HEK293 (cell line): ENCODE measurements around the gene ETS2.

Source experiments
- CTCF ChIA-PET: fragments of 350-600 bp; formaldehyde crosslinking; extraction: SDS; loops from one replicate; lab custom pipeline; 2021; ENCODE audit warnings: antibody characterized with exemption; lab: Yijun Ruan, JAX
- POLR2A ChIA-PET: fragments of 300-600 bp; formaldehyde crosslinking; extraction: SDS; loops from one replicate; lab custom pipeline; 2020; ENCODE audit warnings: antibody characterized with exemption, inconsistent platforms; lab: Yijun Ruan, JAX
- H3K27ac ChIP-seq: fragments of 200-500 bp; sonication (Bioruptor generic); 2 replicates; pipeline ENCODE4 v1.5.1; 2014; ENCODE audit warnings: low read depth, low read length, control low read depth, inconsistent platforms; ENCODE audit errors: extremely low read depth
- H3K36me3 ChIP-seq, 2 experiments: fragments of 200-500 bp in 1 of 2; sonication (Bioruptor generic) in 1 of 2; 1 replicate in 1 of 2; 2 replicates in 1 of 2; pipeline ENCODE4 v1.5.1; 2014 to 2017; ENCODE audit warnings: inconsistent platforms in 2 of 2, low read length in 2 of 2; ENCODE audit not compliant: control insufficient read depth in 2 of 2, insufficient read depth in 1 of 2
- H3K4me1 ChIP-seq: fragments of 200-500 bp; sonication (Bioruptor generic); 2 replicates; pipeline ENCODE4 v1.5.1; 2014; ENCODE audit warnings: mild to moderate bottlenecking, low read length, inconsistent platforms; ENCODE audit not compliant: control insufficient read depth, insufficient read depth
- H3K4me3 ChIP-seq: 2 replicates; pipeline ENCODE4 v1.5.1; 2011; ENCODE audit warnings: low read depth, mild to moderate bottlenecking, control low read depth, low read length, moderate library complexity
- H3K9me3 ChIP-seq: fragments of 200-500 bp; sonication (Bioruptor generic); 2 replicates; pipeline ENCODE4 v1.5.1; 2014; ENCODE audit warnings: low read depth, low read length, inconsistent platforms; ENCODE audit not compliant: control insufficient read depth, insufficient read depth
- GLI2 ChIP-seq: fragments of 450-650 bp; formaldehyde crosslinking; IDR thresholded peaks from 2 replicates; pipeline ENCODE4; 2017; ENCODE audit warnings: missing biosample characterization, missing genetic modification characterization, low read depth, borderline replicate concordance
- GLI4 ChIP-seq: fragments of 450-650 bp; formaldehyde crosslinking; IDR thresholded peaks from 2 replicates; pipeline ENCODE4 v1.5.1; 2016; ENCODE audit warnings: missing biosample characterization, missing genetic modification characterization
- GLIS1 ChIP-seq: fragments of 450-650 bp; formaldehyde crosslinking; IDR thresholded peaks from 2 replicates; pipeline ENCODE4 v1.5.1; 2016; ENCODE audit warnings: missing biosample characterization, missing genetic modification characterization
- GLIS2 ChIP-seq: fragments of 450-650 bp; formaldehyde crosslinking; IDR thresholded peaks from 2 replicates; pipeline ENCODE4 v1.5.1; 2016; ENCODE audit warnings: missing biosample characterization, missing genetic modification characterization
- IKZF3 ChIP-seq: fragments of 450-650 bp; IDR thresholded peaks from 2 replicates; pipeline ENCODE4 v1.5.0; 2018; ENCODE audit warnings: missing biosample characterization, mild to moderate bottlenecking, missing genetic modification characterization, moderate library complexity
- KLF8 ChIP-seq: fragments of 450-650 bp; formaldehyde crosslinking; IDR thresholded peaks from 2 replicates; pipeline ENCODE4 v1.5.1; 2016; ENCODE audit warnings: missing biosample characterization, missing genetic modification characterization
- MYNN ChIP-seq: fragments of 450-650 bp; formaldehyde crosslinking; IDR thresholded peaks from 2 replicates; pipeline ENCODE4 v1.5.1; 2016; ENCODE audit warnings: missing biosample characterization, missing genetic modification characterization, borderline replicate concordance
- ZBTB7A ChIP-seq: fragments of 450-650 bp; formaldehyde crosslinking; IDR thresholded peaks from 2 replicates; pipeline ENCODE4 v1.5.1; 2016; ENCODE audit warnings: low read depth, missing biosample characterization, missing genetic modification characterization
- ZNF121 ChIP-seq: fragments of 450-650 bp; formaldehyde crosslinking; IDR thresholded peaks from 2 replicates; pipeline ENCODE4 v1.5.1; 2016; ENCODE audit warnings: missing biosample characterization, missing genetic modification characterization
- ZNF157 ChIP-seq: fragments of 450-650 bp; formaldehyde crosslinking; IDR thresholded peaks from 2 replicates; pipeline ENCODE4 v1.5.1; 2016; ENCODE audit warnings: missing biosample characterization, missing genetic modification characterization
- ZNF16 ChIP-seq: fragments of 450-650 bp; formaldehyde crosslinking; IDR thresholded peaks from 2 replicates; pipeline ENCODE4 v1.5.1; 2016; ENCODE audit warnings: low read depth, missing biosample characterization, missing genetic modification characterization
- ZNF223 ChIP-seq: fragments of 450-650 bp; formaldehyde crosslinking; IDR thresholded peaks from 2 replicates; pipeline ENCODE4 v1.5.1; 2016; ENCODE audit warnings: missing biosample characterization, missing genetic modification characterization
- ZNF23 ChIP-seq: fragments of 450-650 bp; formaldehyde crosslinking; IDR thresholded peaks from 2 replicates; pipeline ENCODE4 v1.5.1; 2016; ENCODE audit warnings: missing biosample characterization, missing genetic modification characterization, borderline replicate concordance
- ZNF529 ChIP-seq: fragments of 450-650 bp; formaldehyde crosslinking; IDR thresholded peaks from 2 replicates; pipeline ENCODE4 v1.5.1; 2017; ENCODE audit warnings: missing genetic modification characterization, missing biosample characterization; ENCODE audit not compliant: insufficient replicate concordance
- ZNF548 ChIP-seq: fragments of 450-650 bp; formaldehyde crosslinking; IDR thresholded peaks from 2 replicates; pipeline ENCODE4 v1.5.1; 2016; ENCODE audit warnings: missing biosample characterization, missing genetic modification characterization
- ZNF629 ChIP-seq: fragments of 450-650 bp; formaldehyde crosslinking; IDR thresholded peaks from 2 replicates; pipeline ENCODE4 v1.5.1; 2017; ENCODE audit warnings: missing biosample characterization, missing genetic modification characterization
- ZNF660 ChIP-seq: fragments of 450-650 bp; IDR thresholded peaks from 2 replicates; pipeline ENCODE4 v1.5.1; 2018; ENCODE audit warnings: missing biosample characterization, mild to moderate bottlenecking, missing genetic modification characterization
- ZSCAN30 ChIP-seq: fragments of 450-650 bp; IDR thresholded peaks from 2 replicates; pipeline ENCODE4 v1.5.1; 2018; ENCODE audit warnings: missing biosample characterization, mild to moderate bottlenecking, missing genetic modification characterization, moderate library complexity
- TF ChIP-seq, protein P1 (sequence below): fragments of 450-650 bp; formaldehyde crosslinking; IDR thresholded peaks from 2 replicates; pipeline ENCODE4 v1.5.1; 2016; ENCODE audit warnings: missing biosample characterization, missing genetic modification characterization
- TF ChIP-seq, protein P2 (sequence below): fragments of 450-650 bp; formaldehyde crosslinking; IDR thresholded peaks from 2 replicates; pipeline ENCODE4 v1.5.1; 2016; ENCODE audit warnings: missing biosample characterization, missing genetic modification characterization
- TF ChIP-seq, protein P3 (sequence below): fragments of 450-650 bp; formaldehyde crosslinking; IDR thresholded peaks from 2 replicates; pipeline ENCODE4 v1.5.1; 2016; ENCODE audit warnings: missing biosample characterization, missing genetic modification characterization
- TF ChIP-seq, protein P4 (sequence below): fragments of 450-650 bp; formaldehyde crosslinking; IDR thresholded peaks from 2 replicates; pipeline ENCODE4 v1.5.1; 2016; ENCODE audit warnings: missing biosample characterization, missing genetic modification characterization
- TF ChIP-seq, protein P5 (sequence below): fragments of 450-650 bp; formaldehyde crosslinking; IDR thresholded peaks from 2 replicates; pipeline ENCODE4 v1.5.1; 2016; ENCODE audit warnings: missing biosample characterization, missing genetic modification characterization
- TF ChIP-seq, protein P6 (sequence below): sonication (generic); formaldehyde crosslinking; IDR thresholded peaks from 2 replicates; pipeline ENCODE4 v1.8.1; 2022; ENCODE audit warnings: mild to moderate bottlenecking, moderate library complexity, missing genetic modification reagents

The ETS2 gene

DNA sequence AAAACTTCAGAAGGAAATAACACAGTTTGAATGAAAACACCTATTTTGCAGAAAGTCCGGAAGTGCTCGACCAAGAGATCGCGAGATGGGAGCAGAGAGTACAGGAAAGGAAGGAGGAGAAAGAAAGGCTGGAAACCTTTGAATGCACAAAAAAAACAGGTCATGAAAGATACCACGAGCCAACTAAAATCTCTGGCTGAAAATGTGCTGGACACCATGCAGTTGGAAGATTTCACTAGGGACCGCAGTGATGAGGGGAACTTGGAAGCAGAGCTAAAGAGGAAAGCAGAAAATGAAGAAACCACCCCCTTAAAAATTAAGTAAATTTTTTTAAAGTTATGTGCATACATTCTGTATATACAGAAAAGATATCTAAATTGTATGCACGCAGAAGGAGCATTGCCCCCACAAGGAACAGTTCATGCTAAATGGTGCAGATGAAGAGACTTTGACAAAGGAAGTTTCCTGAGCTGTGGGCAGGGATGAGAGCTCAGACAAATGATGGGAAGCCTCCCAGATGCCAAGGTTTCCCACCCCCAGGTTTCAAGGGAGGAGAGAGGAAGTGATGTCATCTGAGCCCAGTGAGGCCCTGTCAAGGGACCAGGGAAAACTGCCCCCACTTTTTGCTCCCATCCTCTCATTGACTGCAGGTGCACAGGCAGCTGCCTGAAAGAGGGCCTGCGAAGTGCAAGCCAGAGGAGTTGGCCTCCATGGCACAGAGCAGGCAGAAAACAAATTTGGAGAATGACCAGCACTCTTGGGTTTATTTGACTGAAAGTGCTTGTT lies 52.5 kb downstream of the ETS2 start:
- TF ChIP-seq ZNF121 (tag by site-specific recombination) = no peak
- no peak for TF ChIP-seq ZNF548 (tag by site-specific recombination)
- TF ChIP-seq, protein P1, sequence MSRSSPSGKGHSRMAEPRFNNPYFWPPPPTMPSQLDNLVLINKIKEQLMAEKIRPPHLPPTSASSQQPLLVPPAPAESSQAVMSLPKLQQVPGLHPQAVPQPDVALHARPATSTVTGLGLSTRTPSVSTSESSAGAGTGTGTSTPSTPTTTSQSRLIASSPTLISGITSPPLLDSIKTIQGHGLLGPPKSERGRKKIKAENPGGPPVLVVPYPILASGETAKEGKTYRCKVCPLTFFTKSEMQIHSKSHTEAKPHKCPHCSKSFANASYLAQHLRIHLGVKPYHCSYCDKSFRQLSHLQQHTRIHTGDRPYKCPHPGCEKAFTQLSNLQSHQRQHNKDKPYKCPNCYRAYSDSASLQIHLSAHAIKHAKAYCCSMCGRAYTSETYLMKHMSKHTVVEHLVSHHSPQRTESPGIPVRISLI (tag by site-specific recombination) = no peak
- no peak for TF ChIP-seq ZNF223 (tag by site-specific recombination)
- no peak for TF ChIP-seq IKZF3
- no peak for TF ChIP-seq ZNF629 (tag by site-specific recombination)
- TF ChIP-seq ZSCAN30 = no peak
- H3K36me3 ChIP-seq = no peaks in the 10 kb centered on the region
- CTCF ChIA-PET = interaction anchor here (0.9 kb wide), 1 partner anchor 38 kb away, joined by 3 read pairs; no protein-coding TSS in a partner anchor

DNA sequence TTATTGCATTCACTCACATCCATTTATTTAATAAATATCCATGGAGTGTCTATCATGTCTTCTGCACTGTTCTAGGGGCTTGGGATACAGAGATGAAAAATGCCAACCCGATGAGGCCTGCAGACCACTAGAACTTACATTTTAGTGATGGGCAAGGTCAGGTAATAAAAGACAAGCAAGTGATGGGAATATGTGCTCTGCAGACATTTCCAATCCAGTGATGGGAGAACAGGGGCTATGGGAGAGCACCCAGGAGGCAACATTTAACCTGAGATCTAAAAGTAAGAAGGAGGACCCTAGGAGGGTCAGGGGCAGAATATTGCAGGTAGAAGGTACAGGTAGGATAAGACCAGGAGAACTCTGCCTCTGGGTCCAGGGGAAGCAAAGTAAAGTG lies 53.1 kb downstream of the ETS2 start:
- no peak overlapping the region for H3K27ac ChIP-seq
- no peaks in the 10 kb centered on the region for H3K4me1 ChIP-seq
- no peak overlapping the region for H3K4me3 ChIP-seq
- CTCF ChIA-PET = no interaction called here
- H3K36me3 ChIP-seq = no peaks in the 10 kb centered on the region
- no peaks in the 10 kb centered on the region for H3K9me3 ChIP-seq
- POLR2A ChIA-PET = no interaction called here
- TF ChIP-seq ZNF660 (tag by site-specific recombination) (no peak), GLI4 (tag by site-specific recombination) (no peak), KLF8 (tag by site-specific recombination) (no peak), ZNF23 (tag by site-specific recombination) (no peak), ZNF16 (tag by site-specific recombination) (no peak), ZNF157 (no peak), GLIS2 (tag by site-specific recombination) (no peak), ZNF529 (tag by site-specific recombination) (no peak), GLIS1 (tag by site-specific recombination) (no peak), MYNN (tag by site-specific recombination) (no peak), GLI2 (no peak), ZNF121 (tag by site-specific recombination) (no peak), ZBTB7A (tag by site-specific recombination) (no peak)
- TF ChIP-seq, protein P2, sequence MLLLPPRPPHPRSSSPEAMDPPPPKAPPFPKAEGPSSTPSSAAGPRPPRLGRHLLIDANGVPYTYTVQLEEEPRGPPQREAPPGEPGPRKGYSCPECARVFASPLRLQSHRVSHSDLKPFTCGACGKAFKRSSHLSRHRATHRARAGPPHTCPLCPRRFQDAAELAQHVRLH = no peak
- TF ChIP-seq, protein P3, sequence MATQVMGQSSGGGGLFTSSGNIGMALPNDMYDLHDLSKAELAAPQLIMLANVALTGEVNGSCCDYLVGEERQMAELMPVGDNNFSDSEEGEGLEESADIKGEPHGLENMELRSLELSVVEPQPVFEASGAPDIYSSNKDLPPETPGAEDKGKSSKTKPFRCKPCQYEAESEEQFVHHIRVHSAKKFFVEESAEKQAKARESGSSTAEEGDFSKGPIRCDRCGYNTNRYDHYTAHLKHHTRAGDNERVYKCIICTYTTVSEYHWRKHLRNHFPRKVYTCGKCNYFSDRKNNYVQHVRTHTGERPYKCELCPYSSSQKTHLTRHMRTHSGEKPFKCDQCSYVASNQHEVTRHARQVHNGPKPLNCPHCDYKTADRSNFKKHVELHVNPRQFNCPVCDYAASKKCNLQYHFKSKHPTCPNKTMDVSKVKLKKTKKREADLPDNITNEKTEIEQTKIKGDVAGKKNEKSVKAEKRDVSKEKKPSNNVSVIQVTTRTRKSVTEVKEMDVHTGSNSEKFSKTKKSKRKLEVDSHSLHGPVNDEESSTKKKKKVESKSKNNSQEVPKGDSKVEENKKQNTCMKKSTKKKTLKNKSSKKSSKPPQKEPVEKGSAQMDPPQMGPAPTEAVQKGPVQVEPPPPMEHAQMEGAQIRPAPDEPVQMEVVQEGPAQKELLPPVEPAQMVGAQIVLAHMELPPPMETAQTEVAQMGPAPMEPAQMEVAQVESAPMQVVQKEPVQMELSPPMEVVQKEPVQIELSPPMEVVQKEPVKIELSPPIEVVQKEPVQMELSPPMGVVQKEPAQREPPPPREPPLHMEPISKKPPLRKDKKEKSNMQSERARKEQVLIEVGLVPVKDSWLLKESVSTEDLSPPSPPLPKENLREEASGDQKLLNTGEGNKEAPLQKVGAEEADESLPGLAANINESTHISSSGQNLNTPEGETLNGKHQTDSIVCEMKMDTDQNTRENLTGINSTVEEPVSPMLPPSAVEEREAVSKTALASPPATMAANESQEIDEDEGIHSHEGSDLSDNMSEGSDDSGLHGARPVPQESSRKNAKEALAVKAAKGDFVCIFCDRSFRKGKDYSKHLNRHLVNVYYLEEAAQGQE (tag by site-specific recombination) = no peak
- TF ChIP-seq, protein P4, sequence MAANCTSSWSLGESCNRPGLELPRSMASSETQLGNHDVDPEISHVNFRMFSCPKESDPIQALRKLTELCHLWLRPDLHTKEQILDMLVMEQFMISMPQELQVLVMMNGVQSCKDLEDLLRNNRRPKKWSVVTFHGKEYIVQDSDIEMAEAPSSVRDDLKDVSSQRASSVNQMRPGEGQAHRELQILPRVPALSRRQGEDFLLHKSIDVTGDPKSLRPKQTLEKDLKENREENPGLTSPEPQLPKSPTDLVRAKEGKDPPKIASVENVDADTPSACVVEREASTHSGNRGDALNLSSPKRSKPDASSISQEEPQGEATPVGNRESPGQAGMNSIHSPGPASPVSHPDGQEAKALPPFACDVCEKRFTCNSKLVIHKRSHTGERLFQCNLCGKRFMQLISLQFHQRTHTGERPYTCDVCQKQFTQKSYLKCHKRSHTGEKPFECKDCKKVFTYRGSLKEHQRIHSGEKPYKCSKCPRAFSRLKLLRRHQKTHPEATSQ (tag by site-specific recombination) = no peak
- TF ChIP-seq, protein P5, sequence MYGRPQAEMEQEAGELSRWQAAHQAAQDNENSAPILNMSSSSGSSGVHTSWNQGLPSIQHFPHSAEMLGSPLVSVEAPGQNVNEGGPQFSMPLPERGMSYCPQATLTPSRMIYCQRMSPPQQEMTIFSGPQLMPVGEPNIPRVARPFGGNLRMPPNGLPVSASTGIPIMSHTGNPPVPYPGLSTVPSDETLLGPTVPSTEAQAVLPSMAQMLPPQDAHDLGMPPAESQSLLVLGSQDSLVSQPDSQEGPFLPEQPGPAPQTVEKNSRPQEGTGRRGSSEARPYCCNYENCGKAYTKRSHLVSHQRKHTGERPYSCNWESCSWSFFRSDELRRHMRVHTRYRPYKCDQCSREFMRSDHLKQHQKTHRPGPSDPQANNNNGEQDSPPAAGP (tag by site-specific recombination) = no peak
- TF ChIP-seq, protein P6, sequence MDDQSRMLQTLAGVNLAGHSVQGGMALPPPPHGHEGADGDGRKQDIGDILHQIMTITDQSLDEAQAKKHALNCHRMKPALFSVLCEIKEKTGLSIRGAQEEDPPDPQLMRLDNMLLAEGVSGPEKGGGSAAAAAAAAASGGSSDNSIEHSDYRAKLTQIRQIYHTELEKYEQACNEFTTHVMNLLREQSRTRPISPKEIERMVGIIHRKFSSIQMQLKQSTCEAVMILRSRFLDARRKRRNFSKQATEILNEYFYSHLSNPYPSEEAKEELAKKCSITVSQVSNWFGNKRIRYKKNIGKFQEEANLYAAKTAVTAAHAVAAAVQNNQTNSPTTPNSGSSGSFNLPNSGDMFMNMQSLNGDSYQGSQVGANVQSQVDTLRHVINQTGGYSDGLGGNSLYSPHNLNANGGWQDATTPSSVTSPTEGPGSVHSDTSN (CRISPR knock-in tag) = no peak

More for the DNA sequence above, 52.5 kb downstream of the ETS2 start:
- no peak overlapping the region for H3K4me3 ChIP-seq
- POLR2A ChIA-PET = no interaction called here
- no peaks in the 10 kb centered on the region for H3K9me3 ChIP-seq
- H3K27ac ChIP-seq = no peak overlapping the region
- H3K4me1 ChIP-seq = no peaks in the 10 kb centered on the region
